Spleen (tissue), 7 donors: ENCODE data around the gene PFKM.
"Not testable (repeated sequence)": the region's sequence is repeated elsewhere in the genome, so short reads cannot be mapped to it uniquely, and the experiment has no call there.

ENCODE experiments used
- CTCF ChIP-seq, 11 experiments: fragments of 200-600 bp in 7 of 11; fragments of 450-650 bp in 4 of 11; sonication (generic) in 4 of 11; IDR thresholded peaks in 8 of 11; conservative IDR thresholded peaks in 3 of 11; 1 replicate in 7 of 11; 2 replicates in 4 of 11; pipeline versions ENCODE4 v1.4.0 to v1.8.0; 2016 to 2021; ENCODE audit warnings: antibody characterized with exemption in 11 of 11, inconsistent platforms in 4 of 11, mild to moderate bottlenecking in 1 of 11
- POLR2AphosphoS5 ChIP-seq, 3 donors: sonication (generic); formaldehyde crosslinking; IDR thresholded peaks; one replicate each; pipeline ENCODE4 v1.5.1; 2017; ENCODE audit warnings: antibody characterized with exemption in 3 of 3
- donor health status: DM: no; HTN: no; CAD: no; lungs with moderate emphysema.
- donor health status: DM: no; HTN: no; CAD: no.
- donor health status: DM: no; HTN: no; CAD: no.

GRCh38 chr12:48125542-48125941, 6.4 kb downstream of the PFKM start:
- not testable (repeated sequence) for TF ChIP-seq CTCF (IDR thresholded peaks at IDR 0.05 in 8 of 11, conservative IDR thresholded peaks at IDR 0.05 in 3 of 11); POLR2AphosphoS5 (IDR thresholded peaks at IDR 0.05)
